WTC11 (cell line): Measurements from ENCODE around the gene INPP4B. TPM values are rescaled to one million over a fixed set of nuclear protein-coding genes. Genes with fewer than 3 reads are reported as not detected.

Experiments used
- ATAC-seq: fragments of 200-7000 bp; cut with Tn5 transposase; 2 replicates; pipeline ENCODE4 v1.10.0; 2021; ENCODE audit warnings: mild to moderate bottlenecking, moderate library complexity
- CTCF ChIA-PET: fragments of 300-600 bp; sonication (Branson Sonifier 250); formaldehyde crosslinking; loops from one replicate; lab custom pipeline; 2021; ENCODE audit warnings: antibody characterized with exemption; lab: Charles Lee
- POLR2A ChIA-PET: fragments of 350-600 bp; sonication (Branson Sonifier 250); formaldehyde crosslinking; loops from one replicate; lab custom pipeline; 2021; ENCODE audit warnings: antibody characterized with exemption; lab: Charles Lee
- DNase-seq: peaks from one replicate; pipeline ENCODE4 v3.0.0; 2021; ENCODE audit warnings: low spot score
- H3K27ac Mint-ChIP-seq: 2 replicates; pipeline ENCODE4 v1.8.0; 2021; ENCODE audit warnings: mixed read lengths
- H3K27me3 Mint-ChIP-seq: 2 replicates; pipeline ENCODE4 v1.8.0; 2021; ENCODE audit warnings: low read depth, mild to moderate bottlenecking, moderate library complexity, mixed read lengths
- H3K36me3 Mint-ChIP-seq: 2 replicates; pipeline ENCODE4 v1.8.0; 2021; ENCODE audit warnings: mixed read lengths
- H3K4me1 Mint-ChIP-seq: 2 replicates; pipeline ENCODE4 v1.8.0; 2022; ENCODE audit warnings: mixed read lengths
- H3K4me3 Mint-ChIP-seq: 2 replicates; pipeline ENCODE4 v1.8.0; 2021; ENCODE audit warnings: mild to moderate bottlenecking, moderate library complexity, mixed read lengths
- H3K9me3 Mint-ChIP-seq: 2 replicates; pipeline ENCODE4 v1.8.0; 2021; ENCODE audit warnings: mixed read lengths
- FOXP1 ChIP-seq: sonication (generic); formaldehyde crosslinking; IDR thresholded peaks from 2 replicates; pipeline ENCODE4 v1.8.0; 2022; ENCODE audit warnings: missing genetic modification reagents, mild to moderate bottlenecking, moderate library complexity, borderline replicate concordance
- GTF2I ChIP-seq: fragments of 250-450 bp; sonication (Bioruptor Pico); conservative IDR thresholded peaks from 2 replicates; pipeline ENCODE4 v1.4.0; 2021; ENCODE audit warnings: mild to moderate bottlenecking
- JUN ChIP-seq: sonication (generic); formaldehyde crosslinking; IDR thresholded peaks from 2 replicates; pipeline ENCODE4 v1.8.0; 2023; ENCODE audit warnings: mild to moderate bottlenecking, missing genetic modification reagents
- MXD4 ChIP-seq: fragments of 250-450 bp; sonication (Bioruptor Pico); IDR thresholded peaks from 2 replicates; pipeline ENCODE4 v1.8.0; 2021; ENCODE audit warnings: mild to moderate bottlenecking, moderate library complexity, borderline replicate concordance
- RORB ChIP-seq: fragments of 250-450 bp; sonication (Bioruptor Pico); IDR thresholded peaks from 2 replicates; pipeline ENCODE4 v1.9.0; 2021; ENCODE audit warnings: mild to moderate bottlenecking
- SP1 ChIP-seq: sonication (generic); formaldehyde crosslinking; conservative IDR thresholded peaks from 2 replicates; pipeline ENCODE4 v1.8.1; 2022; ENCODE audit warnings: missing genetic modification reagents
- TEAD1 ChIP-seq: sonication (generic); formaldehyde crosslinking; IDR thresholded peaks from 2 replicates; pipeline ENCODE4 v1.8.0; 2022; ENCODE audit warnings: mild to moderate bottlenecking, missing genetic modification reagents
- ZBTB21 ChIP-seq: sonication (generic); formaldehyde crosslinking; IDR thresholded peaks from 2 replicates; pipeline ENCODE4 v1.8.1; 2023; ENCODE audit warnings: mild to moderate bottlenecking, missing genetic modification reagents, borderline replicate concordance
- ZNF396 ChIP-seq: fragments of 250-450 bp; sonication (Bioruptor Pico); IDR thresholded peaks from 2 replicates; pipeline ENCODE4 v1.8.0; 2021; ENCODE audit warnings: mild to moderate bottlenecking, moderate library complexity, borderline replicate concordance
- ZNF423 ChIP-seq: fragments of 250-450 bp; sonication (Bioruptor Pico); IDR thresholded peaks from 2 replicates; pipeline ENCODE4 v2.1.2; 2022; ENCODE audit warnings: mild to moderate bottlenecking, moderate library complexity
- ZNF671 ChIP-seq: fragments of 250-450 bp; sonication (Bioruptor Pico); IDR thresholded peaks from 2 replicates; pipeline ENCODE4 v1.8.0; 2021; ENCODE audit warnings: mild to moderate bottlenecking
- total RNA-seq: library from RNA; stranded (reverse); gene quantifications from 3 replicates; pipeline ENCODE4 v1.2.3, GENCODE V29; 2021
- TF ChIP-seq, protein P1 (sequence below): sonication (generic); formaldehyde crosslinking; conservative IDR thresholded peaks from 2 replicates; pipeline ENCODE4 v1.8.1; 2023; ENCODE audit warnings: mild to moderate bottlenecking, low read depth, missing genetic modification reagents, moderate library complexity
- TF ChIP-seq, protein P2 (sequence below): sonication (generic); formaldehyde crosslinking; IDR thresholded peaks from 2 replicates; pipeline ENCODE4 v1.8.0; 2022; ENCODE audit warnings: mild to moderate bottlenecking, missing genetic modification reagents
- TF ChIP-seq, protein P3 (sequence below): fragments of 250-450 bp; sonication (Bioruptor Pico); IDR thresholded peaks from 2 replicates; pipeline ENCODE4 v1.9.0; 2021; ENCODE audit warnings: mild to moderate bottlenecking
- TF ChIP-seq, protein P4 (sequence below): sonication (generic); formaldehyde crosslinking; IDR thresholded peaks from 2 replicates; pipeline ENCODE4 v1.8.1; 2022; ENCODE audit warnings: mild to moderate bottlenecking, missing genetic modification reagents, moderate library complexity, borderline replicate concordance
- TF ChIP-seq, protein P5 (sequence below): fragments of 250-450 bp; sonication (Bioruptor Pico); IDR thresholded peaks from 2 replicates; pipeline ENCODE4 v2.1.2; 2022; ENCODE audit warnings: mild to moderate bottlenecking, moderate library complexity
- TF ChIP-seq, protein P6 (sequence below): sonication (generic); formaldehyde crosslinking; IDR thresholded peaks from 2 replicates; pipeline ENCODE4 v1.8.0; 2023; ENCODE audit warnings: mild to moderate bottlenecking, missing genetic modification reagents

INPP4B gene
- total RNA-seq, 1 experiment from 2014 or later: 0.92 TPM

DNA sequence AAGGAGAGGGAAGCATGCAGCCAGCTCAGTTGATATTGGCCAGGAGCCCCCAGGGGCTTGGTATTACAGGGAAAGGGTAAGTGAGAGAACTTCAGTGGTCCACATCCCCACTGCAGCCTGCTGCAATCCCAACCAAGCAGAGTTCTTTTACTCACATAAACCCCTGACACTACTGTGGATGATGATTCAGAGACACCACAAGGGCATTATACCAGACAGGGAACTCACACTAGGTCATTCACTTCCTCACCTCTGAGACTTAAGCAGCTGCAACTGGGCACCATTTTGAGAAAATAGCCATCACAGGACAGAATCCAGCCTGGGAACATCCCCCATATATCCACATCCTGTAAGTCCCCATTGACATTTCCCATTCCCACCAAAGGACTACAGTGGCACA, 248.0 kb downstream of the INPP4B start (continued):
- TF ChIP-seq JUN (CRISPR knock-in tag): no peak
- TF ChIP-seq TEAD1 (CRISPR knock-in tag): no peak

DNA sequence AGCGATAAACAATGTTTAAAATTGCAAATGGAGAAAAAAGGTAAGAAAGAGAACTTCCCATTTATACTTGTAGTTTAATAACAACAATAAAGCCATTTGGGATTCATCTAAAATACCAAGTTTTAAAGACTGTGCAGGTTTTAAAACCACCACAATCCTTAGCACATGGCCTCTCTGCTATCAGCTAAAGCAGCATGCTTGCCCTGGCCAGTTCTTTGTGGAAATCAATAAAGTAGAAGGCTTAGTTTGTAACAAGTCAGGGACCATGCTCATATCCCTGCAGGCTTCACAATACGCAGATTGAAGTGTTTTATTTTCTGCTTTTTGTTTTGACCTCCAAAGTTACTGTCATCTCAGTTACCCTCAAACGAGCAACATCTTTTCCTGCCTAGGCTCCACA, 249.5 kb downstream of the INPP4B start:
- TF ChIP-seq, protein P1, sequence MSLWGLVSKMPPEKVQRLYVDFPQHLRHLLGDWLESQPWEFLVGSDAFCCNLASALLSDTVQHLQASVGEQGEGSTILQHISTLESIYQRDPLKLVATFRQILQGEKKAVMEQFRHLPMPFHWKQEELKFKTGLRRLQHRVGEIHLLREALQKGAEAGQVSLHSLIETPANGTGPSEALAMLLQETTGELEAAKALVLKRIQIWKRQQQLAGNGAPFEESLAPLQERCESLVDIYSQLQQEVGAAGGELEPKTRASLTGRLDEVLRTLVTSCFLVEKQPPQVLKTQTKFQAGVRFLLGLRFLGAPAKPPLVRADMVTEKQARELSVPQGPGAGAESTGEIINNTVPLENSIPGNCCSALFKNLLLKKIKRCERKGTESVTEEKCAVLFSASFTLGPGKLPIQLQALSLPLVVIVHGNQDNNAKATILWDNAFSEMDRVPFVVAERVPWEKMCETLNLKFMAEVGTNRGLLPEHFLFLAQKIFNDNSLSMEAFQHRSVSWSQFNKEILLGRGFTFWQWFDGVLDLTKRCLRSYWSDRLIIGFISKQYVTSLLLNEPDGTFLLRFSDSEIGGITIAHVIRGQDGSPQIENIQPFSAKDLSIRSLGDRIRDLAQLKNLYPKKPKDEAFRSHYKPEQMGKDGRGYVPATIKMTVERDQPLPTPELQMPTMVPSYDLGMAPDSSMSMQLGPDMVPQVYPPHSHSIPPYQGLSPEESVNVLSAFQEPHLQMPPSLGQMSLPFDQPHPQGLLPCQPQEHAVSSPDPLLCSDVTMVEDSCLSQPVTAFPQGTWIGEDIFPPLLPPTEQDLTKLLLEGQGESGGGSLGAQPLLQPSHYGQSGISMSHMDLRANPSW (CRISPR knock-in tag): no peak
- TF ChIP-seq, protein P2, sequence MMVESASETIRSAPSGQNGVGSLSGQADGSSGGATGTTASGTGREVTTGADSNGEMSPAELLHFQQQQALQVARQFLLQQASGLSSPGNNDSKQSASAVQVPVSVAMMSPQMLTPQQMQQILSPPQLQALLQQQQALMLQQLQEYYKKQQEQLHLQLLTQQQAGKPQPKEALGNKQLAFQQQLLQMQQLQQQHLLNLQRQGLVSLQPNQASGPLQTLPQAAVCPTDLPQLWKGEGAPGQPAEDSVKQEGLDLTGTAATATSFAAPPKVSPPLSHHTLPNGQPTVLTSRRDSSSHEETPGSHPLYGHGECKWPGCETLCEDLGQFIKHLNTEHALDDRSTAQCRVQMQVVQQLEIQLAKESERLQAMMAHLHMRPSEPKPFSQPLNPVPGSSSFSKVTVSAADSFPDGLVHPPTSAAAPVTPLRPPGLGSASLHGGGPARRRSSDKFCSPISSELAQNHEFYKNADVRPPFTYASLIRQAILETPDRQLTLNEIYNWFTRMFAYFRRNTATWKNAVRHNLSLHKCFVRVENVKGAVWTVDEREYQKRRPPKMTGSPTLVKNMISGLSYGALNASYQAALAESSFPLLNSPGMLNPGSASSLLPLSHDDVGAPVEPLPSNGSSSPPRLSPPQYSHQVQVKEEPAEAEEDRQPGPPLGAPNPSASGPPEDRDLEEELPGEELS (CRISPR knock-in tag): no peak
- TF ChIP-seq ZNF671 (CRISPR knock-in tag) (no peak), ZNF396 (CRISPR knock-in tag) (no peak), RORB (no peak), ZBTB21 (CRISPR knock-in tag) (no peak), GTF2I (CRISPR knock-in tag) (no peak), ZNF423 (no peak), FOXP1 (CRISPR knock-in tag) (no peak), MXD4 (CRISPR knock-in tag) (no peak), SP1 (CRISPR knock-in tag) (no peak)
- TF ChIP-seq, protein P3, sequence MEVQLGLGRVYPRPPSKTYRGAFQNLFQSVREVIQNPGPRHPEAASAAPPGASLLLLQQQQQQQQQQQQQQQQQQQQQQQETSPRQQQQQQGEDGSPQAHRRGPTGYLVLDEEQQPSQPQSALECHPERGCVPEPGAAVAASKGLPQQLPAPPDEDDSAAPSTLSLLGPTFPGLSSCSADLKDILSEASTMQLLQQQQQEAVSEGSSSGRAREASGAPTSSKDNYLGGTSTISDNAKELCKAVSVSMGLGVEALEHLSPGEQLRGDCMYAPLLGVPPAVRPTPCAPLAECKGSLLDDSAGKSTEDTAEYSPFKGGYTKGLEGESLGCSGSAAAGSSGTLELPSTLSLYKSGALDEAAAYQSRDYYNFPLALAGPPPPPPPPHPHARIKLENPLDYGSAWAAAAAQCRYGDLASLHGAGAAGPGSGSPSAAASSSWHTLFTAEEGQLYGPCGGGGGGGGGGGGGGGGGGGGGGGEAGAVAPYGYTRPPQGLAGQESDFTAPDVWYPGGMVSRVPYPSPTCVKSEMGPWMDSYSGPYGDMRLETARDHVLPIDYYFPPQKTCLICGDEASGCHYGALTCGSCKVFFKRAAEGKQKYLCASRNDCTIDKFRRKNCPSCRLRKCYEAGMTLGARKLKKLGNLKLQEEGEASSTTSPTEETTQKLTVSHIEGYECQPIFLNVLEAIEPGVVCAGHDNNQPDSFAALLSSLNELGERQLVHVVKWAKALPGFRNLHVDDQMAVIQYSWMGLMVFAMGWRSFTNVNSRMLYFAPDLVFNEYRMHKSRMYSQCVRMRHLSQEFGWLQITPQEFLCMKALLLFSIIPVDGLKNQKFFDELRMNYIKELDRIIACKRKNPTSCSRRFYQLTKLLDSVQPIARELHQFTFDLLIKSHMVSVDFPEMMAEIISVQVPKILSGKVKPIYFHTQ (CRISPR knock-in tag): no peak
- TF ChIP-seq, protein P4, sequence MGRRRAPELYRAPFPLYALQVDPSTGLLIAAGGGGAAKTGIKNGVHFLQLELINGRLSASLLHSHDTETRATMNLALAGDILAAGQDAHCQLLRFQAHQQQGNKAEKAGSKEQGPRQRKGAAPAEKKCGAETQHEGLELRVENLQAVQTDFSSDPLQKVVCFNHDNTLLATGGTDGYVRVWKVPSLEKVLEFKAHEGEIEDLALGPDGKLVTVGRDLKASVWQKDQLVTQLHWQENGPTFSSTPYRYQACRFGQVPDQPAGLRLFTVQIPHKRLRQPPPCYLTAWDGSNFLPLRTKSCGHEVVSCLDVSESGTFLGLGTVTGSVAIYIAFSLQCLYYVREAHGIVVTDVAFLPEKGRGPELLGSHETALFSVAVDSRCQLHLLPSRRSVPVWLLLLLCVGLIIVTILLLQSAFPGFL (CRISPR knock-in tag): no peak
- TF ChIP-seq, protein P5, sequence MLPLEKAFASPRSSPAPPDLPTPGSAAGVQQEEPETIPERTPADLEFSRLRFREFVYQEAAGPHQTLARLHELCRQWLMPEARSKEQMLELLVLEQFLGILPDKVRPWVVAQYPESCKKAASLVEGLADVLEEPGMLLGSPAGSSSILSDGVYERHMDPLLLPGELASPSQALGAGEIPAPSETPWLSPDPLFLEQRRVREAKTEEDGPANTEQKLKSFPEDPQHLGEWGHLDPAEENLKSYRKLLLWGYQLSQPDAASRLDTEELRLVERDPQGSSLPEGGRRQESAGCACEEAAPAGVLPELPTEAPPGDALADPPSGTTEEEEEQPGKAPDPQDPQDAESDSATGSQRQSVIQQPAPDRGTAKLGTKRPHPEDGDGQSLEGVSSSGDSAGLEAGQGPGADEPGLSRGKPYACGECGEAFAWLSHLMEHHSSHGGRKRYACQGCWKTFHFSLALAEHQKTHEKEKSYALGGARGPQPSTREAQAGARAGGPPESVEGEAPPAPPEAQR (CRISPR knock-in tag): no peak
- TF ChIP-seq, protein P6, sequence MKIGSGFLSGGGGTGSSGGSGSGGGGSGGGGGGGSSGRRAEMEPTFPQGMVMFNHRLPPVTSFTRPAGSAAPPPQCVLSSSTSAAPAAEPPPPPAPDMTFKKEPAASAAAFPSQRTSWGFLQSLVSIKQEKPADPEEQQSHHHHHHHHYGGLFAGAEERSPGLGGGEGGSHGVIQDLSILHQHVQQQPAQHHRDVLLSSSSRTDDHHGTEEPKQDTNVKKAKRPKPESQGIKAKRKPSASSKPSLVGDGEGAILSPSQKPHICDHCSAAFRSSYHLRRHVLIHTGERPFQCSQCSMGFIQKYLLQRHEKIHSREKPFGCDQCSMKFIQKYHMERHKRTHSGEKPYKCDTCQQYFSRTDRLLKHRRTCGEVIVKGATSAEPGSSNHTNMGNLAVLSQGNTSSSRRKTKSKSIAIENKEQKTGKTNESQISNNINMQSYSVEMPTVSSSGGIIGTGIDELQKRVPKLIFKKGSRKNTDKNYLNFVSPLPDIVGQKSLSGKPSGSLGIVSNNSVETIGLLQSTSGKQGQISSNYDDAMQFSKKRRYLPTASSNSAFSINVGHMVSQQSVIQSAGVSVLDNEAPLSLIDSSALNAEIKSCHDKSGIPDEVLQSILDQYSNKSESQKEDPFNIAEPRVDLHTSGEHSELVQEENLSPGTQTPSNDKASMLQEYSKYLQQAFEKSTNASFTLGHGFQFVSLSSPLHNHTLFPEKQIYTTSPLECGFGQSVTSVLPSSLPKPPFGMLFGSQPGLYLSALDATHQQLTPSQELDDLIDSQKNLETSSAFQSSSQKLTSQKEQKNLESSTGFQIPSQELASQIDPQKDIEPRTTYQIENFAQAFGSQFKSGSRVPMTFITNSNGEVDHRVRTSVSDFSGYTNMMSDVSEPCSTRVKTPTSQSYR (CRISPR knock-in tag): no peak
- TF ChIP-seq, all 79 proteins: peak for 0
- no peaks in the 10 kb centered on the region for H3K4me1 Mint-ChIP-seq
- no peak for DNase-seq
- H3K27me3 Mint-ChIP-seq: no peaks in the 10 kb centered on the region
- peaks cover 3% of the 10 kb centered on the region; the same call in 1 of the 2 replicates for H3K9me3 Mint-ChIP-seq
- no peak overlapping the region for H3K4me3 Mint-ChIP-seq
- POLR2A ChIA-PET: no interaction called here
- CTCF ChIA-PET: no interaction called here
- no peak overlapping the region for H3K27ac Mint-ChIP-seq
- ATAC-seq: no peak
- no peaks in the 10 kb centered on the region for H3K36me3 Mint-ChIP-seq
